Neural progenitor cell (in vitro differentiated cells): ENCODE data around the gene C1QBP. TPM values are rescaled to one million over a fixed set of nuclear protein-coding genes. Genes with fewer than 3 reads are reported as not detected.

ENCODE experiments used
- DNase-seq: peaks from one replicate; pipeline ENCODE4 v3.0.0-alpha.2; 2016; ENCODE audit warnings: low spot score
- H2AFZ ChIP-seq: fragments of 200-600 bp; sonication (generic); replicated peaks from 2 replicates; pipeline ENCODE4 v1.6.1; 2016; ENCODE audit warnings: antibody characterized with exemption
- H3F3A ChIP-seq: fragments of 200-600 bp; sonication (generic); 2 replicates; pipeline ENCODE4 v1.6.1; 2016; ENCODE audit warnings: antibody characterized with exemption, low read depth
- H3K27ac ChIP-seq: fragments of 200-600 bp; sonication (generic); 2 replicates; pipeline ENCODE4 v1.5.1; 2016; ENCODE audit warnings: mild to moderate bottlenecking
- H3K27me3 ChIP-seq: fragments of 200-600 bp; sonication (generic); 2 replicates; pipeline ENCODE4 v1.6.1; 2016; ENCODE audit warnings: mild to moderate bottlenecking, moderate library complexity
- H3K36me3 ChIP-seq: fragments of 200-600 bp; sonication (generic); 2 replicates; pipeline ENCODE4 v1.5.1; 2016
- H3K4me1 ChIP-seq: fragments of 200-600 bp; sonication (generic); 2 replicates; pipeline ENCODE4 v1.6.1; 2016; ENCODE audit warnings: mixed run types
- H3K4me2 ChIP-seq: fragments of 200-600 bp; sonication (generic); 2 replicates; pipeline ENCODE4 v1.6.1; 2016
- H3K4me3 ChIP-seq: fragments of 200-600 bp; sonication (generic); 2 replicates; pipeline ENCODE4 v1.5.1; 2016
- H3K79me2 ChIP-seq: fragments of 200-600 bp; sonication (generic); 2 replicates; pipeline ENCODE4 v1.6.1; 2016; ENCODE audit warnings: low read depth
- H3K9ac ChIP-seq: fragments of 200-600 bp; sonication (generic); 2 replicates; pipeline ENCODE4 v1.6.1; 2016
- H3K9me3 ChIP-seq: fragments of 200-600 bp; sonication (generic); 2 replicates; pipeline ENCODE4 v1.5.1; 2016; ENCODE audit warnings: low read depth
- H4K20me1 ChIP-seq: fragments of 200-600 bp; sonication (generic); 2 replicates; pipeline ENCODE4 v1.6.1; 2016; ENCODE audit warnings: low read depth
- H3K27ac Mint-ChIP-seq: 3 replicates; pipeline ENCODE4 v1.8.0; 2021; ENCODE audit warnings: mixed read lengths
- H3K27me3 Mint-ChIP-seq: 2 replicates; pipeline ENCODE4 v1.8.0; 2022; ENCODE audit warnings: low read depth, mild to moderate bottlenecking, inconsistent platforms, moderate library complexity, mixed read lengths; ENCODE audit not compliant: insufficient read depth
- H3K36me3 Mint-ChIP-seq: 3 replicates; pipeline ENCODE4 v1.8.0; 2021; ENCODE audit warnings: mixed read lengths
- H3K4me1 Mint-ChIP-seq: 3 replicates; pipeline ENCODE4 v1.8.0; 2021; ENCODE audit warnings: mixed read lengths
- H3K4me3 Mint-ChIP-seq: 3 replicates; pipeline ENCODE4 v1.8.0; 2021; ENCODE audit warnings: mild to moderate bottlenecking, moderate library complexity, mixed read lengths
- H3K9me3 Mint-ChIP-seq: 3 replicates; pipeline ENCODE4 v1.8.0; 2020; ENCODE audit warnings: mixed read lengths
- CTCF ChIP-seq: fragments of 200-600 bp; sonication (generic); IDR thresholded peaks from 2 replicates; pipeline ENCODE4 v1.5.1; 2017; ENCODE audit warnings: antibody characterized with exemption, mild to moderate bottlenecking
- EZH2 ChIP-seq: fragments of 200-600 bp; sonication (generic); IDR thresholded peaks from 2 replicates; pipeline ENCODE4 v1.6.1; 2017; ENCODE audit warnings: antibody characterized with exemption, mild to moderate bottlenecking, moderate library complexity
- EZH2phosphoT487 ChIP-seq: fragments of 200-600 bp; sonication (generic); IDR thresholded peaks from 2 replicates; pipeline ENCODE4 v1.6.1; 2017; ENCODE audit warnings: antibody characterized with exemption
- total RNA-seq: library from RNA; depleted of rRNA; stranded (reverse); fragments of >200 nt; gene quantifications from 2 replicates; pipeline ENCODE4 v1.2.3, GENCODE V29; 2015; ENCODE audit warnings: low replicate concordance

The C1QBP gene
- total RNA-seq, 1 donor from 2014 or later: 254 TPM

GRCh38 chr17:5422505-5422904, 16.4 kb downstream of the C1QBP start:
- Histone ChIP-seq H3K4me3 (no peak overlapping the region), H3K4me1 (peaks cover 7% of the 10 kb centered on the region), H3K9ac (no peak overlapping the region), H3K9me3 (no peaks in the 10 kb centered on the region), H3K27ac (no peak overlapping the region), H3K36me3 (no peaks in the 10 kb centered on the region), H3K79me2 (peaks cover 81% of the 10 kb centered on the region), H4K20me1 (peaks cover 1% of the 10 kb centered on the region), H2AFZ (no peak overlapping the region), H3F3A (peaks cover under 1% of the 10 kb centered on the region), H3K27me3 (no peaks in the 10 kb centered on the region), H3K4me2 (no peak overlapping the region)
- TF ChIP-seq EZH2: no peak
- no peak for TF ChIP-seq EZH2phosphoT487
- no peak for TF ChIP-seq CTCF
- Mint-ChIP-seq H3K4me1 (peaks cover 20% of the 10 kb centered on the region), H3K27ac (no peak overlapping the region), H3K4me3 (peak overlapping the region; percentile 10), H3K27me3 (peaks cover 9% of the 10 kb centered on the region), H3K9me3 (no peaks in the 10 kb centered on the region), H3K36me3 (peaks cover 22% of the 10 kb centered on the region)
- DNase-seq: no peak

- Histone ChIP-seq H3K27me3 (no peaks in the 10 kb centered on the region), H4K20me1 (peaks cover 12% of the 10 kb centered on the region), H3K36me3 (peaks cover 5% of the 10 kb centered on the region), H3K79me2 (peaks cover 93% of the 10 kb centered on the region), H3K4me2 (peak within 1 kb of the TSS; percentile 99), H3K9me3 (no peaks in the 10 kb centered on the region), H3K4me1 (peaks cover 7% of the 10 kb centered on the region), H3K4me3 (peak within 1 kb of the TSS; percentile 78), H3K27ac (peak within 1 kb of the TSS; percentile 63), H3F3A (no peaks in the 10 kb centered on the region), H3K9ac (peak within 1 kb of the TSS; percentile 92), H2AFZ (peak within 1 kb of the TSS; percentile 99)
- Mint-ChIP-seq H3K4me3 (peak within 1 kb of the TSS; percentile 99), H3K27ac (peak within 1 kb of the TSS; percentile 93), H3K36me3 (peaks cover 9% of the 10 kb centered on the region), H3K4me1 (peaks cover 20% of the 10 kb centered on the region), H3K27me3 (peaks cover 7% of the 10 kb centered on the region), H3K9me3 (no peaks in the 10 kb centered on the region)
- peak; percentile 92 for DNase-seq
- TF ChIP-seq EZH2 (no peak), EZH2phosphoT487 (no peak), CTCF (no peak)
These were observed 18.8 kb downstream of the C1QBP start, which contains the start of gene RPAIN for GRCh38 chr17:5419959-5420653. Gene RPAIN (plus strand): TSS chr17:5420182. CDS start chr17:5420211, 29 bp downstream.

GRCh38 chr17:5419356-5419958, 19.5 kb downstream of the C1QBP start, which contains the start of gene NUP88:
Gene NUP88 (minus strand): TSS chr17:5419662. CDS start chr17:5419650, 12 bp downstream.
- Histone ChIP-seq H3K36me3 (peaks cover 6% of the 10 kb centered on the region), H3K9me3 (no peaks in the 10 kb centered on the region), H4K20me1 (peaks cover 12% of the 10 kb centered on the region), H3K4me1 (peaks cover 7% of the 10 kb centered on the region), H3K4me2 (peak within 1 kb of the TSS; percentile 99), H3K79me2 (peaks cover 88% of the 10 kb centered on the region), H2AFZ (peak within 1 kb of the TSS; percentile 99), H3F3A (no peaks in the 10 kb centered on the region), H3K4me3 (peak within 1 kb of the TSS; percentile 78), H3K9ac (peak within 1 kb of the TSS; percentile 92), H3K27ac (peak within 1 kb of the TSS; percentile 63), H3K27me3 (no peaks in the 10 kb centered on the region)
- Mint-ChIP-seq H3K27me3 (peaks cover 7% of the 10 kb centered on the region), H3K36me3 (peaks cover 6% of the 10 kb centered on the region), H3K4me3 (peak within 1 kb of the TSS; percentile 99), H3K9me3 (no peaks in the 10 kb centered on the region), H3K27ac (peak within 1 kb of the TSS; percentile 93), H3K4me1 (peaks cover 20% of the 10 kb centered on the region)
- peak; percentile 99 for DNase-seq
- TF ChIP-seq EZH2 (no peak), CTCF (no peak), EZH2phosphoT487 (no peak)
